GM12878 (cell line): Measurements from ENCODE around the gene SPR. TPM values are rescaled to one million over a fixed set of nuclear protein-coding genes. Genes with fewer than 3 reads are reported as not detected.

Experiments used
- ATAC-seq: fragments of 200-7000 bp; cut with Tn5 transposase; 3 replicates; pipeline ENCODE4 v1.9.1; 2020; ENCODE audit warnings: mild to moderate bottlenecking, moderate library complexity
- BruUV-seq: library from RNA; stranded (reverse); fragments of 400-500 nt; replicated peaks from 2 replicates; lab custom pipeline; 2021; lab: Mats Ljungman, UMichigan
- CTCF ChIA-PET: fragments of 300-600 bp; sonication (Branson Sonifier 250); formaldehyde crosslinking; extraction: SDS; loops from one replicate; lab custom pipeline; 2021; ENCODE audit warnings: inconsistent platforms; lab: Yijun Ruan, JAX
- POLR2A ChIA-PET: fragments of 350-600 bp; formaldehyde crosslinking; extraction: SDS; loops from one replicate; lab custom pipeline; 2021; ENCODE audit warnings: inconsistent platforms; lab: Charles Lee
- RAD21 ChIA-PET: fragments of 300-600 bp; sonication (Branson Sonifier 250); formaldehyde crosslinking; loops from one replicate; lab custom pipeline; 2023; ENCODE audit warnings: antibody characterized with exemption; ENCODE audit not compliant: unreplicated experiment; lab: Charles Lee
- SMC1A ChIA-PET: fragments of 300-600 bp; sonication (Branson Sonifier 250); formaldehyde crosslinking; loops from one replicate; lab custom pipeline; 2023; ENCODE audit not compliant: unreplicated experiment, uncharacterized antibody; lab: Charles Lee
- DNase-seq: peaks from one replicate; pipeline ENCODE4 v3.0.0-alpha.2; 2011; ENCODE audit warnings: low read depth, low spot score
- FAIRE-seq: peaks from 3 replicates; lab custom pipeline; 2011; peaks lifted over from hg19 to GRCh38; lab: Jason Lieb, UNC
- H2AFZ ChIP-seq: 2 replicates; pipeline ENCODE4 v1.6.0; 2011; ENCODE audit warnings: low read depth, low read length, control low read depth; ENCODE audit not compliant: control insufficient read depth
- H3K27ac ChIP-seq: 2 replicates; pipeline ENCODE4 v1.5.1; 2011; ENCODE audit warnings: control low read depth; ENCODE audit not compliant: control insufficient read depth, insufficient read depth
- H3K27me3 ChIP-seq, 2 experiments: replicated peaks in 1 of 2; 2 replicates each; pipeline versions ENCODE4 v1.6.0 to v1.6.1; 2011; ENCODE audit warnings: low read length in 1 of 2; ENCODE audit not compliant: control insufficient read depth in 2 of 2, insufficient read depth in 2 of 2
- H3K36me3 ChIP-seq, 2 experiments: 2 replicates each; pipeline ENCODE4 v1.5.1; 2011; ENCODE audit warnings: low read length in 1 of 2; ENCODE audit not compliant: control insufficient read depth in 2 of 2, insufficient read depth in 2 of 2
- H3K4me1 ChIP-seq: 2 replicates; pipeline ENCODE4 v1.6.1; 2011; ENCODE audit warnings: mild to moderate bottlenecking, low read length, moderate library complexity, mixed read lengths; ENCODE audit not compliant: control insufficient read depth, insufficient read depth
- H3K4me2 ChIP-seq: 2 replicates; pipeline ENCODE4 v1.6.0; 2011; ENCODE audit warnings: control low read depth; ENCODE audit not compliant: control insufficient read depth, insufficient read depth
- H3K4me3 ChIP-seq: fragments of 200-600 bp; sonication (generic); 2 replicates; pipeline ENCODE4 v1.5.1; 2016
- H3K79me2 ChIP-seq: 2 replicates; pipeline ENCODE4 v1.6.0; 2011; ENCODE audit warnings: low read length; ENCODE audit not compliant: control insufficient read depth, insufficient read depth
- H3K9ac ChIP-seq: 2 replicates; pipeline ENCODE4 v1.8.0; 2011; ENCODE audit warnings: low read length, control low read depth, mixed read lengths; ENCODE audit not compliant: control insufficient read depth, insufficient read depth
- H3K9me3 ChIP-seq: replicated peaks from 3 replicates; pipeline ENCODE4 v1.5.1; 2011; ENCODE audit warnings: mild to moderate bottlenecking, low read length; ENCODE audit not compliant: control insufficient read depth, insufficient read depth
- H4K20me1 ChIP-seq: 2 replicates; pipeline ENCODE4 v1.6.0; 2011; ENCODE audit not compliant: control insufficient read depth, insufficient read depth
- BHLHE40 ChIP-seq, 2 experiments: fragments of 450-650 bp in 1 of 2; IDR thresholded peaks; 2 replicates each; pipeline ENCODE4 v1.6.1; 2011 to 2017; ENCODE audit warnings: low read depth in 2 of 2, borderline replicate concordance in 1 of 2, improper control_type of control experiment in 1 of 2, low read length in 1 of 2, mild to moderate bottlenecking in 1 of 2
- BRCA1 ChIP-seq: IDR thresholded peaks from 2 replicates; pipeline ENCODE4 v1.6.1; 2011; ENCODE audit warnings: low read depth, low read length, improper control_type of control experiment
- CTCF ChIP-seq, 3 experiments: IDR thresholded peaks in 2 of 3; conservative IDR thresholded peaks in 1 of 3; 2 replicates each; pipeline ENCODE4 v1.5.1; 2011; ENCODE audit warnings: low read depth in 3 of 3, low read length in 3 of 3, mild to moderate bottlenecking in 3 of 3, control low read depth in 2 of 3, moderate library complexity in 2 of 3, inconsistent platforms in 1 of 3, mixed read lengths in 1 of 3; ENCODE audit not compliant: control insufficient read depth in 2 of 3, insufficient read depth in 1 of 3; ENCODE audit errors: extremely low read depth in 1 of 3
- ESRRA ChIP-seq: IDR thresholded peaks from 2 replicates; pipeline ENCODE4 v1.6.1; 2012; ENCODE audit warnings: mild to moderate bottlenecking, low read length, improper control_type of control experiment
- ETV6 ChIP-seq, 2 experiments: fragments of 450-650 bp in 1 of 2; IDR thresholded peaks in 1 of 2; conservative IDR thresholded peaks in 1 of 2; 2 replicates each; pipeline ENCODE4 v1.6.1; 2014; ENCODE audit warnings: antibody characterized with exemption in 1 of 2, borderline replicate concordance in 1 of 2, low read depth in 1 of 2, mild to moderate bottlenecking in 1 of 2, moderate library complexity in 1 of 2
- FOXK2 ChIP-seq: fragments of 450-650 bp; IDR thresholded peaks from 2 replicates; pipeline ENCODE4 v1.6.1; 2017; ENCODE audit warnings: mild to moderate bottlenecking, moderate library complexity
- FOXM1 ChIP-seq: IDR thresholded peaks from 2 replicates; pipeline ENCODE4 v1.6.1; 2012; ENCODE audit warnings: low read depth, mild to moderate bottlenecking, inconsistent platforms, low read length, moderate library complexity
- IKZF1 ChIP-seq: fragments of 450-650 bp; conservative IDR thresholded peaks from 2 replicates; pipeline ENCODE4 v1.6.1; 2017; ENCODE audit warnings: antibody characterized with exemption, mild to moderate bottlenecking
- IRF4 ChIP-seq: IDR thresholded peaks from 2 replicates; pipeline ENCODE4 v1.6.1; 2011; ENCODE audit warnings: low read depth, low read length
- KDM1A ChIP-seq: fragments of 200-600 bp; sonication (generic); IDR thresholded peaks from 2 replicates; pipeline ENCODE4 v1.6.1; 2016; ENCODE audit warnings: borderline replicate concordance
- NR2F1 ChIP-seq: fragments of 450-650 bp; conservative IDR thresholded peaks from 2 replicates; pipeline ENCODE4 v1.6.1; 2017; ENCODE audit warnings: mild to moderate bottlenecking
- RAD21 ChIP-seq: IDR thresholded peaks from 2 replicates; pipeline ENCODE4 v1.6.1; 2011; ENCODE audit warnings: mild to moderate bottlenecking, low read depth, low read length, moderate library complexity; ENCODE audit not compliant: insufficient read depth
- RUNX3 ChIP-seq: IDR thresholded peaks from 2 replicates; pipeline ENCODE4 v1.6.1; 2012; ENCODE audit warnings: low read length, inconsistent platforms
- SMC3 ChIP-seq: IDR thresholded peaks from 2 replicates; pipeline ENCODE4 v1.6.1; 2011; ENCODE audit warnings: low read length, improper control_type of control experiment, borderline replicate concordance
- STAT1 ChIP-seq: fragments of 450-650 bp; conservative IDR thresholded peaks from 2 replicates; pipeline ENCODE4 v1.6.1; 2014; ENCODE audit warnings: antibody characterized with exemption, mild to moderate bottlenecking
- YY1 ChIP-seq: IDR thresholded peaks from 2 replicates; pipeline ENCODE4 v1.6.1; 2011; ENCODE audit warnings: low read depth, mild to moderate bottlenecking, low read length
- ZBED1 ChIP-seq: IDR thresholded peaks from 2 replicates; pipeline ENCODE4 v1.6.1; 2016; ENCODE audit warnings: borderline replicate concordance
- ZNF24 ChIP-seq: fragments of 450-650 bp; IDR thresholded peaks from 2 replicates; pipeline ENCODE4 v1.6.1; 2017; ENCODE audit warnings: antibody characterized with exemption, mild to moderate bottlenecking
- ZSCAN29 ChIP-seq: fragments of 450-650 bp; IDR thresholded peaks from 2 replicates; pipeline ENCODE4 v1.6.1; 2017; ENCODE audit warnings: mild to moderate bottlenecking, moderate library complexity
- WGBS: methylation state at CpG from one replicate; pipeline ENCODE4 v1.1.6; 2016; ENCODE audit warnings: low lambda C conversion rate; ENCODE audit not compliant: insufficient replicate concordance, insufficient coverage; ENCODE audit errors: missing lambda C conversion rate; 5-methylcytosine and 5-hydroxymethylcytosine counted together
- in situ Hi-C: fragments of 300-500 bp; cut with MboI; formaldehyde crosslinking; loops from 9 replicates; pipeline ENCODE4 v1.14.3; 2018; ENCODE audit warnings: mixed read lengths
- intact Hi-C: fragments of 100-400 bp; cut with micrococcal nuclease; formaldehyde crosslinking; loops from one replicate; pipeline ENCODE4 v1.14.2; 2022; ENCODE audit not compliant: unreplicated experiment
- polyA plus RNA-seq, 11 experiments: library from polyadenylated mRNA; depleted of rRNA in 4 of 11; unstranded in 6 of 11; stranded (reverse) in 5 of 11; fragments of >200 nt; fragmentation: Nextera tagmentation in 4 of 11; fragmentation: Illumina TruSeq in 1 of 11; extraction: Ambion mirVana in 4 of 11; extraction: Trizol in 1 of 11; gene quantifications; 1 replicate in 1 of 11; 2 replicates in 10 of 11; pipeline versions ENCODE4 v1.2.1 to v1.2.3, GENCODE V29; 2011 to 2016; ENCODE audit warnings: inconsistent platforms in 2 of 11, missing spikeins in 2 of 11, low read depth in 1 of 11
- total RNA-seq, 4 experiments: library from RNA; depleted of rRNA in 3 of 4; stranded (reverse); fragments of >200 nt in 3 of 4; fragmentation: Illumina TruSeq in 1 of 4; extraction: Trizol in 1 of 4; gene quantifications; 2 replicates each; pipeline versions ENCODE4 v1.2.1 to v1.2.3, GENCODE V29; 2013 to 2021
- TF ChIP-seq, protein P1 (sequence below): fragments of 450-650 bp; IDR thresholded peaks from 2 replicates; pipeline ENCODE4 v1.6.1; 2016; ENCODE audit warnings: mild to moderate bottlenecking

Gene SPR
- total and polyA plus RNA-seq, 10 of the 15 experiments (the other 5 are each of a cell fraction or from before 2014, with no cell fraction given): 0.68 to 7.8 (median 2.5) TPM

DNA sequence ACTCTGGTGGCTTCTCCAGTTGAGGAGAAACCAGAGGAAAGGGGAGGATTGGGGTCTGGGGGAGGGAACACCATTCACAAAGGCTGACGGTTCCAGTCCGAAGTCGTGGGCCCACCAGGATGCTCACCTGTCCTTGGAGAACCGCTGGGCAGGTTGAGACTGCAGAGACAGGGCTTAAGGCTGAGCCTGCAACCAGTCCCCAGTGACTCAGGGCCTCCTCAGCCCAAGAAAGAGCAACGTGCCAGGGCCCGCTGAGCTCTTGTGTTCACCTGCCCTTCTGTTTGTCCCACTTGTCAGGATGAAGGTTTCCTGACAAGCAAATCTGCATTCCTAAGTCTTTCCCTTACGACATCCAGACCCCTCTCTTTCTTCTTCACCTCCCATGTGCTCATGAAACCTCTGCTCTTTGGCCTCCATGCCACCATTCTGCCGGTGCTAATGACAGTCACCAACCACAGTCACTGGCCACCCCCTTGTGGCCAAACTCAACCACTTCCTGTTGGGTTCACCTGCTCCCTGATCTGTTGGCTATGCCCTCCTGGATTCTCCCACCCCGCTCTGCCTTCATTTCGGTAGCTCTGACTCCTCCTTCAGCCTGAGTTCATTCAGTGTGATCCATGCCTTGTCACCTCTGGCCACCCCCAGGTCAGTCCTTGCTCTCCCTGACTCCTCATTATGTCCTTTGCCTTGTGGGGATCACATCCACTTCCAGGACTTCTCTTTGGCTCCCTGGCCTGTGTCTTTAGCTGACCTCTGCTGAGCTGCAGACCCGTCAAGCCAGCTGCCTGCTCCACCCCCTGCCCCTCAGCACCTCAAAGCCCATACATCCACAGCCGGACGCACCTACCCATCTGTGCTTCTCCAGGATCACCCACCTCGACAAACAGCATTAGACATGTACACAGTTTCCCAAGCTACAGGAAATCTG lies 47.7 kb downstream of the SPR start:
- H4K20me1 ChIP-seq: no peaks in the 10 kb centered on the region; the same call in 1 of the 2 replicates
- ChIA-PET RAD21 (interaction anchor here (1.0 to 3.3 kb wide), 4 partner anchors 18 to 48 kb away, joined by 3 to 51 read pairs (median 4); partner anchors contain the start of gene SPR), CTCF (interaction anchor here (0.7 to 8.0 kb wide), 16 partner anchors 9 to 517 kb away, joined by 3 to 117 read pairs (median 3); partner anchors contain the start of genes EMX1 and SPR), SMC1A (interaction anchor here (0.8 to 4.8 kb wide), 4 partner anchors 9 to 93 kb away, joined by 3 to 39 read pairs (median 9); partner anchors contain the start of gene EMX1), POLR2A (interaction anchor here (1.0 kb wide), 1 partner anchor 41 kb away, joined by 6 read pairs; no protein-coding TSS in a partner anchor)
- H3K9me3 ChIP-seq: no peaks in the 10 kb centered on the region
- peak; percentile 88 for ATAC-seq
- TF ChIP-seq RAD21 (peak; percentile 67), IKZF1 (peak; percentile 22; the same call in 1 of the 2 replicates), NR2F1 (no peak), BHLHE40 (IDR thresholded peaks at IDR 0.05; ENCODE audit: borderline replicate concordance in 1 of 2, low read depth in 2 of 2, low read length in 1 of 2) (peak in 1 of 2 experiments; percentile 5; a peak in 1 of 4 replicates), FOXM1 (no peak), ZSCAN29 (no peak), FOXK2 (no peak), IRF4 (0 out of 2 replicates have a peak, but pooled peaks have one; percentile 12), STAT1 (no peak), SMC3 (peak; percentile 58), BRCA1 (no peak), KDM1A (no peak), RUNX3 (peak; percentile 47; the same call in 1 of the 2 replicates), ZBED1 (no peak), YY1 (peak; percentile 63; the same call in 1 of the 2 replicates), ESRRA (no peak), ZNF24 (no peak), CTCF (IDR thresholded peaks at IDR 0.05 in 2 of 3, conservative IDR thresholded peaks at IDR 0.05 in 1 of 3; ENCODE audit: control insufficient read depth in 2 of 3, extremely low read depth in 1 of 3, insufficient read depth in 1 of 3, low read depth in 3 of 3, low read length in 3 of 3) (peak; percentile 38 to 63 (median 40); a peak in 5 of 6 replicates), ETV6 (conservative IDR thresholded peaks at IDR 0.05 in 1 of 2, IDR thresholded peaks at IDR 0.05 in 1 of 2; ENCODE audit: borderline replicate concordance in 1 of 2, low read depth in 1 of 2) (no peak)
- TF ChIP-seq, protein P1, sequence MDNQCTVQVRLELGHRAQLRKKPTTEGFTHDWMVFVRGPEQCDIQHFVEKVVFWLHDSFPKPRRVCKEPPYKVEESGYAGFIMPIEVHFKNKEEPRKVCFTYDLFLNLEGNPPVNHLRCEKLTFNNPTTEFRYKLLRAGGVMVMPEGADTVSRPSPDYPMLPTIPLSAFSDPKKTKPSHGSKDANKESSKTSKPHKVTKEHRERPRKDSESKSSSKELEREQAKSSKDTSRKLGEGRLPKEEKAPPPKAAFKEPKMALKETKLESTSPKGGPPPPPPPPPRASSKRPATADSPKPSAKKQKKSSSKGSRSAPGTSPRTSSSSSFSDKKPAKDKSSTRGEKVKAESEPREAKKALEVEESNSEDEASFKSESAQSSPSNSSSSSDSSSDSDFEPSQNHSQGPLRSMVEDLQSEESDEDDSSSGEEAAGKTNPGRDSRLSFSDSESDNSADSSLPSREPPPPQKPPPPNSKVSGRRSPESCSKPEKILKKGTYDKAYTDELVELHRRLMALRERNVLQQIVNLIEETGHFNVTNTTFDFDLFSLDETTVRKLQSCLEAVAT: 0 out of 2 replicates have a peak, but pooled peaks have one; percentile 21
- intact Hi-C loops (loop anchor here (1.0 kb wide), 1 partner anchor 42 kb away; no protein-coding TSS in a partner anchor), in situ Hi-C loops (no loop called here)
- BruUV-seq: no TSS peak
- H3K4me1 ChIP-seq: no peaks in the 10 kb centered on the region; the same call in 1 of the 2 replicates
- H3K36me3 ChIP-seq: no peaks in the 10 kb centered on the region
- DNase-seq: no peak
- no peaks in the 10 kb centered on the region for H3K79me2 ChIP-seq
- no peak overlapping the region for H3K4me2 ChIP-seq
- FAIRE-seq: no peak
- WGBS: 39% methylated on average over 14 of the region's 14 CpGs
- H3K9ac ChIP-seq: no peak overlapping the region
- H3K27ac ChIP-seq: no peak overlapping the region
- H3K27me3 ChIP-seq: no peaks in the 10 kb centered on the region; a peak in 1 of 4 replicates
- no peak overlapping the region for H2AFZ ChIP-seq
- H3K4me3 ChIP-seq: no peak overlapping the region
